Activated CD4-positive, alpha-beta T cell treated with anti-CD3 and anti-CD28 coated beads, Interleukin-2, amount 10 ng/mL, durations not matched to agents 24 days and 14 days (primary cell): ENCODE results near the gene SCAMP2. TPM values are rescaled to one million over a fixed set of nuclear protein-coding genes. Genes with fewer than 3 reads are reported as not detected.
A peak's percentile ranks its signal among the peaks of the same experiment; 100 is the strongest.

ENCODE experiments used
- DNase-seq: peaks from one replicate; pipeline ENCODE4 v3.0.0; 2022
- H3K27ac Mint-ChIP-seq: one replicate; pipeline ENCODE4 v1.8.0; 2022; ENCODE audit warnings: mild to moderate bottlenecking, mixed read lengths
- H3K27me3 Mint-ChIP-seq: one replicate; pipeline ENCODE4 v1.8.0; 2022; ENCODE audit warnings: mixed read lengths
- H3K36me3 Mint-ChIP-seq: one replicate; pipeline ENCODE4 v1.8.0; 2022; ENCODE audit warnings: low read depth, mild to moderate bottlenecking, mixed read lengths
- H3K4me1 Mint-ChIP-seq: one replicate; pipeline ENCODE4 v1.8.0; 2021; ENCODE audit warnings: mixed read lengths
- H3K4me3 Mint-ChIP-seq: one replicate; pipeline ENCODE4 v1.8.0; 2022; ENCODE audit warnings: mild to moderate bottlenecking, moderate library complexity, mixed read lengths
- H3K9me3 Mint-ChIP-seq: one replicate; pipeline ENCODE4 v1.8.0; 2021; ENCODE audit warnings: mixed read lengths
- intact Hi-C: fragments of 100-400 bp; cut with micrococcal nuclease; formaldehyde crosslinking; loops from one replicate; pipeline ENCODE4 v1.15.1; 2023
- total RNA-seq: library from RNA; stranded (reverse); gene quantifications from 2 replicates; pipeline ENCODE4 v1.2.3, GENCODE V29; 2022

The SCAMP2 gene
- total RNA-seq, 1 donor from 2014 or later, result 94.8 TPM

GRCh38 chr15:74835312-74835823, 37.8 kb downstream of the SCAMP2 start:
- intact Hi-C loops, result no loop called here
- H3K9me3 Mint-ChIP-seq, result no peaks in the 10 kb centered on the region
- no peak overlapping the region for H3K27ac Mint-ChIP-seq
- no peaks in the 10 kb centered on the region for H3K27me3 Mint-ChIP-seq
- H3K36me3 Mint-ChIP-seq, result peaks cover 10% of the 10 kb centered on the region
- peaks cover 2% of the 10 kb centered on the region for H3K4me1 Mint-ChIP-seq
- no peak overlapping the region for H3K4me3 Mint-ChIP-seq
- DNase-seq, result peak; percentile 86

GRCh38 chr15:74833376-74834107, 39.6 kb downstream of the SCAMP2 start:
- Mint-ChIP-seq H3K27ac (no peak overlapping the region), H3K36me3 (peaks cover 8% of the 10 kb centered on the region), H3K27me3 (no peaks in the 10 kb centered on the region), H3K9me3 (no peaks in the 10 kb centered on the region), H3K4me3 (no peak overlapping the region), H3K4me1 (peaks cover 4% of the 10 kb centered on the region)
- DNase-seq, result no peak
- intact Hi-C loops, result no loop called here

- Mint-ChIP-seq H3K27ac (no peak overlapping the region), H3K9me3 (no peaks in the 10 kb centered on the region), H3K36me3 (peaks cover 8% of the 10 kb centered on the region), H3K4me3 (no peak overlapping the region), H3K4me1 (peaks cover 4% of the 10 kb centered on the region), H3K27me3 (peaks cover 2% of the 10 kb centered on the region)
- intact Hi-C loops, result no loop called here
- no peak for DNase-seq
Observed at GRCh38 chr15:74832826-74833225, 40.3 kb downstream of the SCAMP2 start.

- no peaks in the 10 kb centered on the region for H3K9me3 Mint-ChIP-seq
- peaks cover 5% of the 10 kb centered on the region for H3K36me3 Mint-ChIP-seq
- H3K4me3 Mint-ChIP-seq, result no peak overlapping the region
- H3K4me1 Mint-ChIP-seq, result peaks cover 4% of the 10 kb centered on the region
- intact Hi-C loops, result no loop called here
- no peak for DNase-seq
- peaks cover 4% of the 10 kb centered on the region for H3K27me3 Mint-ChIP-seq
- no peak overlapping the region for H3K27ac Mint-ChIP-seq
Observed at GRCh38 chr15:74831813-74832495, 41.2 kb downstream of the SCAMP2 start.

- H3K27ac Mint-ChIP-seq, result no peak overlapping the region
- peaks cover 8% of the 10 kb centered on the region for H3K27me3 Mint-ChIP-seq
- H3K4me3 Mint-ChIP-seq, result no peak overlapping the region
- peaks cover 2% of the 10 kb centered on the region for H3K36me3 Mint-ChIP-seq
- DNase-seq, result no peak
- peaks cover 7% of the 10 kb centered on the region for H3K4me1 Mint-ChIP-seq
- intact Hi-C loops, result no loop called here
- no peaks in the 10 kb centered on the region for H3K9me3 Mint-ChIP-seq
Observed at GRCh38 chr15:74830868-74831267, 42.3 kb downstream of the SCAMP2 start.

GRCh38 chr15:74829991-74830390, 43.2 kb downstream of the SCAMP2 start:
- intact Hi-C loops, result no loop called here
- H3K9me3 Mint-ChIP-seq, result no peaks in the 10 kb centered on the region
- H3K4me1 Mint-ChIP-seq, result peaks cover 7% of the 10 kb centered on the region
- H3K27ac Mint-ChIP-seq, result no peak overlapping the region
- peaks cover under 1% of the 10 kb centered on the region for H3K36me3 Mint-ChIP-seq
- no peak for DNase-seq
- H3K27me3 Mint-ChIP-seq, result peaks cover 12% of the 10 kb centered on the region
- H3K4me3 Mint-ChIP-seq, result no peak overlapping the region

- Mint-ChIP-seq H3K27me3 (peaks cover 16% of the 10 kb centered on the region), H3K27ac (no peak overlapping the region), H3K9me3 (no peaks in the 10 kb centered on the region), H3K4me3 (no peak overlapping the region), H3K4me1 (peaks cover 7% of the 10 kb centered on the region), H3K36me3 (no peaks in the 10 kb centered on the region)
- no peak for DNase-seq
- intact Hi-C loops, result no loop called here
Observed at GRCh38 chr15:74829486-74829885, 43.7 kb downstream of the SCAMP2 start.

- Mint-ChIP-seq H3K9me3 (no peaks in the 10 kb centered on the region), H3K4me1 (peaks cover 7% of the 10 kb centered on the region), H3K4me3 (no peak overlapping the region), H3K36me3 (no peaks in the 10 kb centered on the region), H3K27me3 (peaks cover 20% of the 10 kb centered on the region), H3K27ac (no peak overlapping the region)
- no peak for DNase-seq
- intact Hi-C loops, result no loop called here
Observed at GRCh38 chr15:74828835-74829234, 44.3 kb downstream of the SCAMP2 start.

- Mint-ChIP-seq H3K27me3 (peaks cover 21% of the 10 kb centered on the region), H3K4me3 (no peak overlapping the region), H3K27ac (no peak overlapping the region), H3K9me3 (no peaks in the 10 kb centered on the region), H3K4me1 (peaks cover 7% of the 10 kb centered on the region), H3K36me3 (no peaks in the 10 kb centered on the region)
- no peak for DNase-seq
- intact Hi-C loops, result no loop called here
Observed at GRCh38 chr15:74827614-74828013, 45.6 kb downstream of the SCAMP2 start.

- no peak for DNase-seq
- Mint-ChIP-seq H3K27me3 (peaks cover 21% of the 10 kb centered on the region), H3K4me1 (peaks cover 7% of the 10 kb centered on the region), H3K36me3 (no peaks in the 10 kb centered on the region), H3K27ac (no peak overlapping the region), H3K4me3 (no peak overlapping the region), H3K9me3 (no peaks in the 10 kb centered on the region)
- intact Hi-C loops, result no loop called here
Observed at GRCh38 chr15:74826921-74827320, 46.2 kb downstream of the SCAMP2 start.

GRCh38 chr15:74826364-74826819, 46.8 kb downstream of the SCAMP2 start, which contains the start of gene CPLX3:
Gene CPLX3, plus strand, starts transcription at chr15:74826627. Its CDS starts 77 bp downstream, at chr15:74826704.
- H3K27me3 Mint-ChIP-seq, result peaks cover 21% of the 10 kb centered on the region
- no peak within 1 kb of the TSS for H3K27ac Mint-ChIP-seq
- DNase-seq, result peak; percentile 92
- H3K4me3 Mint-ChIP-seq, result no peak within 1 kb of the TSS
- intact Hi-C loops, result no loop called here
- no peaks in the 10 kb centered on the region for H3K9me3 Mint-ChIP-seq
- peaks cover 7% of the 10 kb centered on the region for H3K4me1 Mint-ChIP-seq
- H3K36me3 Mint-ChIP-seq, result no peaks in the 10 kb centered on the region

- Mint-ChIP-seq H3K9me3 (no peaks in the 10 kb centered on the region), H3K27ac (no peak overlapping the region), H3K27me3 (peaks cover 21% of the 10 kb centered on the region), H3K4me1 (peaks cover 6% of the 10 kb centered on the region), H3K4me3 (no peak overlapping the region), H3K36me3 (no peaks in the 10 kb centered on the region)
- intact Hi-C loops, result no loop called here
- DNase-seq, result no peak
Observed at GRCh38 chr15:74825866-74826265, 47.3 kb downstream of the SCAMP2 start.

GRCh38 chr15:74824976-74825375, 48.2 kb downstream of the SCAMP2 start:
- intact Hi-C loops, result no loop called here
- H3K27me3 Mint-ChIP-seq, result peaks cover 21% of the 10 kb centered on the region
- peaks cover 6% of the 10 kb centered on the region for H3K4me1 Mint-ChIP-seq
- H3K4me3 Mint-ChIP-seq, result no peak overlapping the region
- no peak overlapping the region for H3K27ac Mint-ChIP-seq
- no peak for DNase-seq
- no peaks in the 10 kb centered on the region for H3K9me3 Mint-ChIP-seq
- H3K36me3 Mint-ChIP-seq, result no peaks in the 10 kb centered on the region

- H3K27ac Mint-ChIP-seq, result no peak overlapping the region
- H3K4me1 Mint-ChIP-seq, result peaks cover 13% of the 10 kb centered on the region
- no peaks in the 10 kb centered on the region for H3K9me3 Mint-ChIP-seq
- no peaks in the 10 kb centered on the region for H3K36me3 Mint-ChIP-seq
- no peak overlapping the region for H3K4me3 Mint-ChIP-seq
- peaks cover 21% of the 10 kb centered on the region for H3K27me3 Mint-ChIP-seq
- intact Hi-C loops, result no loop called here
- DNase-seq, result no peak
Observed at GRCh38 chr15:74823324-74823723, 49.8 kb downstream of the SCAMP2 start.
